ENCODE results near the gene ZNF175. TPM values are rescaled to one million over a fixed set of nuclear protein-coding genes. Genes with fewer than 3 reads are reported as not detected.

The ZNF175 gene
- 9.6 and 14.4 TPM in 2 replicates for total RNA-seq

DNA sequence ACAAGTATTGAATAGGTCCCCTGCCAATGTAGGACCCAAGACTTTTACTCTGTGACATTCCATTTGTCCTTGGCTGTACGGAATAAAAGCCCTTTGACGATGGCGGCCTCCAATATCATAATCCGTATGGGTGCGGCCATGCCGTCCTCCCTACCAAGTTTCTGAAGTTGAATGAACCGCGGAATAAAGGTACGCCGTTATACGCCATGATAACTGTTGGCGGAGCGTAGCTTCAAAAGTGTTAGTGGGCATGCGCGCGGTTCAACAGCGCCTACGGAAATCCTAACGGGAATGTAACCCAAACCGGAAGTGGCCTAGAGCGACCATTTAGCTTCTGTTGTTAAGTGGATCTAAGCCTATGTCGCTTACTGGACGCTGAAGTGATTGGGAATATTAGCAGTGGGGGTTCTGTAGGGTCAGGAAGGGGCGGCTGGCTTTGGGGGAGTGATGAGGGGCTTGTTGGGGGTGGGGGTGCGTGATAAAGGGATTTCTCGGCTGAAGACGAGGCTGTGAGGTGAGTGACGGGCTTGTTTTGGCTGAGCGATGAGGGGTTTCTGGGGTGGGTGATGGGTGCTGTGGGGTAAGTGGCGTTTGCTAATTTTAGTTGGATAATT is at the start of gene ZNF175:
ZNF175 (plus strand) TSS at position 322 of the 614 bp plus-strand sequence. CDS start 2,047 bp downstream, outside the sequence.

GRCh38 chr19:51531349-51532315 is 39.5 kb upstream of the ZNF175 start, which contains the start of gene SIGLEC6:
SIGLEC6 (minus strand) TSS chr19:51531670; CDS start chr19:51531648, 22 bp downstream.

GRCh38 chr19:51630315-51630714 is 59.2 kb downstream of the ZNF175 start, which contains the start of gene SIGLEC5:
SIGLEC5 (minus strand) TSS chr19:51630401; CDS start chr19:51630335, 66 bp downstream.

Other genes starting within 250 kb of the ZNF175 start
- gene VSIG10L, start 229.1 kb upstream of the ZNF175 start, total RNA-seq = 0.27 and 0.29 TPM in 2 replicates
- 47.1 and 71.4 TPM in 2 replicates for gene ETFB, start 204.9 kb upstream of the ZNF175 start, total RNA-seq
- not detected in 2 replicates for gene CLDND2, start 202.3 kb upstream of the ZNF175 start, total RNA-seq
- not detected in 2 replicates for gene NKG7, start 198.6 kb upstream of the ZNF175 start, total RNA-seq
- gene LIM2, start 183.3 kb upstream of the ZNF175 start, total RNA-seq = not detected in 2 replicates
- not detected in 2 replicates for gene C19orf84, start 180.7 kb upstream of the ZNF175 start, total RNA-seq
- gene SIGLEC10, start 153.6 kb upstream of the ZNF175 start, total RNA-seq = not detected in 2 replicates
- gene SIGLEC8, start 112.8 kb upstream of the ZNF175 start, total RNA-seq = not detected in 2 replicates
- gene CEACAM18, start 92.7 kb upstream of the ZNF175 start, total RNA-seq = not detected in 2 replicates
- not detected in 2 replicates for gene SIGLEC12, start 69.5 kb upstream of the ZNF175 start, total RNA-seq
- not detected in 2 replicates for gene SIGLEC6, start 39.6 kb upstream of the ZNF175 start, total RNA-seq
- not detected in 2 replicates for gene SIGLEC5, start 59.1 kb downstream of the ZNF175 start, total RNA-seq
- gene SIGLEC14, start 75.5 kb downstream of the ZNF175 start, total RNA-seq = 0.14 TPM in 1 of 2 replicates, not detected in the other
- 7.0 and 8.0 TPM in 2 replicates for gene SPACA6, start 122.0 kb downstream of the ZNF175 start, total RNA-seq
- gene HAS1, start 152.7 kb downstream of the ZNF175 start, total RNA-seq = not detected in 2 replicates
- not detected in 2 replicates for gene FPR1, start 180.6 kb downstream of the ZNF175 start, total RNA-seq
- not detected in 2 replicates for gene FPR2, start 189.9 kb downstream of the ZNF175 start, total RNA-seq
- gene FPR3, start 223.9 kb downstream of the ZNF175 start, total RNA-seq = not detected in 2 replicates

All from thoracic aorta endothelial cell (primary cell).